ENCODE data around the gene PGM5.
"Not testable (repeated sequence)": the region's sequence is repeated elsewhere in the genome, so short reads cannot be mapped to it uniquely, and the experiment has no call there.

DNA sequence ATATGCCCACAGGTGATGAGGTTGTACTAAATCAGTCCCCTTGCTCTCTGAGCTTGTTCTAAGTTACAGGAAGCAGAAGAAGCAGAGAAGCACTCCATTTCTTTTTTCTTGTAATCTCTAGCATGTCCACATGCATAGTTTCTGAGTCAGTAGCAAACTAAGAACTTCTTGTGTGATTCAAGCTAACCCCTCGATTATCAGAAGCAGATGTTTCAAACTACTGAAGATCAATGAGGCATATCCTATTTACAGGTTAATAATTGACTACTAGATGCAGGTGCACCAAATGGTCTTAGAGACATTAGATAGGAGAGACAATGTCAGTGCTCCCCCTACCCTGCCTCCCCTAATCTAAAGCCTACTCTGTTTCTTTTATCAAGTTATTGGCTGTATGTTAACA, 21.3 kb downstream of the PGM5 start:
- TF ChIP-seq, protein P1, sequence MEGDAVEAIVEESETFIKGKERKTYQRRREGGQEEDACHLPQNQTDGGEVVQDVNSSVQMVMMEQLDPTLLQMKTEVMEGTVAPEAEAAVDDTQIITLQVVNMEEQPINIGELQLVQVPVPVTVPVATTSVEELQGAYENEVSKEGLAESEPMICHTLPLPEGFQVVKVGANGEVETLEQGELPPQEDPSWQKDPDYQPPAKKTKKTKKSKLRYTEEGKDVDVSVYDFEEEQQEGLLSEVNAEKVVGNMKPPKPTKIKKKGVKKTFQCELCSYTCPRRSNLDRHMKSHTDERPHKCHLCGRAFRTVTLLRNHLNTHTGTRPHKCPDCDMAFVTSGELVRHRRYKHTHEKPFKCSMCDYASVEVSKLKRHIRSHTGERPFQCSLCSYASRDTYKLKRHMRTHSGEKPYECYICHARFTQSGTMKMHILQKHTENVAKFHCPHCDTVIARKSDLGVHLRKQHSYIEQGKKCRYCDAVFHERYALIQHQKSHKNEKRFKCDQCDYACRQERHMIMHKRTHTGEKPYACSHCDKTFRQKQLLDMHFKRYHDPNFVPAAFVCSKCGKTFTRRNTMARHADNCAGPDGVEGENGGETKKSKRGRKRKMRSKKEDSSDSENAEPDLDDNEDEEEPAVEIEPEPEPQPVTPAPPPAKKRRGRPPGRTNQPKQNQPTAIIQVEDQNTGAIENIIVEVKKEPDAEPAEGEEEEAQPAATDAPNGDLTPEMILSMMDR (IDR thresholded peaks at IDR 0.05; ENCODE audit: poor library complexity), result not testable (repeated sequence)
- TF ChIP-seq EZH2phosphoT487 (IDR thresholded peaks at IDR 0.05; ENCODE audit: low read depth, severe bottlenecking, unreplicated experiment); EZH2 (IDR thresholded peaks at IDR 0.05; ENCODE audit: borderline replicate concordance): not testable (repeated sequence)

Data from hepatocyte (in vitro differentiated cells).